Heart left ventricle (tissue), 16 donors: ENCODE data around the gene CREB3L1. TPM values are rescaled to one million over a fixed set of nuclear protein-coding genes. Genes with fewer than 3 reads are reported as not detected.

Source experiments
- ATAC-seq, 4 donors: fragments of 200-7000 bp; cut with Tn5 transposase; one replicate each; pipeline ENCODE4 v1.9.1; 2020 to 2022; ENCODE audit warnings: moderate library complexity in 4 of 4, mild to moderate bottlenecking in 3 of 4, moderate number of reproducible peaks in 1 of 4
- DNase-seq, 5 donors: peaks; one replicate each; pipeline ENCODE4 v3.0.0-alpha.2; 2020
- H3K27ac ChIP-seq, 12 donors: fragments of 200-600 bp; sonication (generic) in 4 of 12; one replicate each; pipeline versions ENCODE4 v1.5.0 to v1.8.0; 2016 to 2022; ENCODE audit warnings: mild to moderate bottlenecking in 2 of 12
- H3K27me3 ChIP-seq, 9 donors: fragments of 200-600 bp; sonication (generic) in 2 of 9; one replicate each; pipeline versions ENCODE4 v1.5.1 to v1.8.0; 2016 to 2022; ENCODE audit warnings: mild to moderate bottlenecking in 3 of 9
- H3K36me3 ChIP-seq, 9 donors: fragments of 200-600 bp; sonication (generic) in 2 of 9; one replicate each; pipeline versions ENCODE4 v1.5.0 to v1.8.0; 2018 to 2022; ENCODE audit warnings: mild to moderate bottlenecking in 2 of 9
- H3K4me1 ChIP-seq, 12 donors: fragments of 200-600 bp; sonication (generic) in 4 of 12; one replicate each; pipeline versions ENCODE4 v1.5.0 to v1.8.0; 2016 to 2022; ENCODE audit warnings: mild to moderate bottlenecking in 3 of 12
- H3K4me3 ChIP-seq, 12 donors: fragments of 200-600 bp; sonication (generic) in 4 of 12; one replicate each; pipeline versions ENCODE4 v1.5.0 to v1.8.0; 2017 to 2022; ENCODE audit warnings: mild to moderate bottlenecking in 9 of 12, moderate library complexity in 4 of 12
- H3K9me3 ChIP-seq, 12 donors: fragments of 200-600 bp; sonication (generic) in 4 of 12; one replicate each; pipeline versions ENCODE4 v1.5.0 to v1.8.0; 2016 to 2022; ENCODE audit warnings: mild to moderate bottlenecking in 1 of 12
- POLR2A ChIP-seq, 2 donors: fragments of 450-650 bp; IDR thresholded peaks; one replicate each; pipeline ENCODE4 v1.6.1; 2017; ENCODE audit warnings: antibody characterized with exemption in 2 of 2, mild to moderate bottlenecking in 2 of 2, moderate library complexity in 2 of 2
- WGBS, 4 donors: extraction: QIAGEN DNeasy Blood & Tissue Kit in 2 of 4; methylation state at CpG; one replicate each; pipeline versions ENCODE4 v1.1.5 to v1.1.7; 2013 to 2018; 5-methylcytosine and 5-hydroxymethylcytosine counted together
- intact Hi-C, 10 donors: fragments of 100-400 bp; cut with DNase I; formaldehyde crosslinking; loops; one replicate each; pipeline versions ENCODE4 v1.11.1 to v1.14.2; 2022
- polyA plus RNA-seq, 2 donors: library from polyadenylated mRNA; stranded (reverse); fragments of 200-250 nt; gene quantifications; one replicate each; pipeline ENCODE4 v1.2.3, GENCODE V29; 2013
- total RNA-seq, 9 donors: library from RNA; depleted of rRNA in 2 of 9; stranded (reverse); fragments of >200 nt in 2 of 9; fragmentation: NEBNext Ultra II Directional in 3 of 9; extraction: Animal tissue kit (Norgen Biotek cat#: 25700) in 3 of 9; gene quantifications; one replicate each; pipeline versions ENCODE4 v1.1.0 to v1.2.4, GENCODE V29; 2016 to 2023
- TF ChIP-seq, protein P1 (sequence below), 12 donors: fragments of 200-600 bp; sonication (generic) in 4 of 12; IDR thresholded peaks; one replicate each; pipeline versions ENCODE4 v1.5.0 to v1.8.0; 2018 to 2022; ENCODE audit warnings: antibody characterized with exemption in 12 of 12, mild to moderate bottlenecking in 5 of 12
- donor health status: ischemic (EF 13 %, LVEDD 7.1; RV severe dilation, severe dysfunction).
- donor health status: healthy with polysubstance abuse.
- donor health status: DM: no; HTN: yes; CAD: no.
- donor health status: DM: no; HTN: no; CAD: no.
- donor health status: ischemic (EF 25% LVEDD 6.9; RV normal size, moderate dysfunction).
- donor health status: ischemic (EF 25% LVEDD 5.7; RV mildly dilated, moderate dysfunction).
- donor health status: healthy.
- donor health status: DM: yes; HTN: yes; CAD: no.
- donor health status: ischemic (EF 35%, LVEDD 5.7; RV mildly dilated, moderate dysfunction).
- donor health status: nonischemic (EF 11% LVEDD 7.7; RV severe dilation, severe dysfunction).
- donor health status: DM: yes; HTN: yes; CAD: no.
- donor health status: PGD.
- donor health status: ischemic (EF 29% LVEDD 5.4; RV normal size, mild dysfunction).
- donor health status: nonischemic (EF 23%, LVEDD 6.1; RV moderate dilation, normal function).

Gene CREB3L1
- total and polyA plus RNA-seq, 11 donors, result 7.4 to 31.9 (median 23.3) TPM

DNA sequence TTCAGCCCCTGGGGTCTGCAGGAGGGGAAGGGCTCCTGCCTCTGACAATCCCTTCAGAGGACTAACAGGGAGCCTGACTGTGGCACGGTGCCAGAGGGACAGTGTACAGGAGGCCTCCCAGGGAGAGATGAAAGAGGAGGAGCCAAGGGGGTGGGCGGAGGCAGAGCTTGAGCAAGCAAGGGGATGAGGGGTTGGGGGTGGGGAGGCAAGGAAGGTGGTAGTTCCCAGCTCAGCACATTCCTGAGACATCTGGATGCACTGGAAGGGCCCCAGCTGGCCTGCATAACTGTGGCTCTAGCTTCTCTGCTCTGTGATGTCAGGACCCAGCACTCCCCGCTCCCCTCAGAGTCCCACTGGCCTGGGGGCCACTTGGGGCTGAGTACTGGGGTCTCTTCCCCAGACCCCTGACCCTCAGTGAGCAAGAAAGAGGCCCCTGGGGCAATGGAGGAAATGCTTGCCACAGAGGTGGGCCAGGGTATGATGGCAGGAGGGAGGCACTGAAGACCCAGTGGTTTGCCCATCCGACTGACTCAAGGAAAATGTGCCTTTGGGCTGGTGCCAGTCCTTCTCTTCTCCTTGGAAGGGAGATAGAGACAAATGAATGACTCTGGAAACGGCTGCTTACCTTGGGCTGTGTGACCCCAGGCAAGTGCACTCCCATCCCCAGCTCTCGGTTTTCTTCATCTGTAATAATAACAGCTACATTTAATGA, 13.3 kb downstream of the CREB3L1 start:
- Histone ChIP-seq H3K4me1 (peaks cover 3 to 45% (median 33%) of the 10 kb centered on the region in 12 donors), H3K9me3 (no peaks in the 10 kb centered on the region), H3K27ac (peak overlapping the region in 2 of 12 donors; percentile 16 to 51), H3K4me3 (no peak overlapping the region), H3K36me3 (no peaks in the 10 kb centered on the region), H3K27me3 (peaks cover 0 to 9% (median 0%) of the 10 kb centered on the region in 9 donors)
- DNase-seq (peak; percentile 50 to 84 (median 77)), ATAC-seq (peak in 3 of 4 donors; percentile 19 to 45 (median 31))
- intact Hi-C loops, result loop anchor here in 1 of 10 donors (10.0 kb wide), 1 partner anchor 166 kb away; the partner anchor contains the start of gene PHF21A
- WGBS, 4 donors, result 68 to 78% (median 73%) methylated on average over 6 of the region's 6 CpGs
- TF ChIP-seq, protein P1, sequence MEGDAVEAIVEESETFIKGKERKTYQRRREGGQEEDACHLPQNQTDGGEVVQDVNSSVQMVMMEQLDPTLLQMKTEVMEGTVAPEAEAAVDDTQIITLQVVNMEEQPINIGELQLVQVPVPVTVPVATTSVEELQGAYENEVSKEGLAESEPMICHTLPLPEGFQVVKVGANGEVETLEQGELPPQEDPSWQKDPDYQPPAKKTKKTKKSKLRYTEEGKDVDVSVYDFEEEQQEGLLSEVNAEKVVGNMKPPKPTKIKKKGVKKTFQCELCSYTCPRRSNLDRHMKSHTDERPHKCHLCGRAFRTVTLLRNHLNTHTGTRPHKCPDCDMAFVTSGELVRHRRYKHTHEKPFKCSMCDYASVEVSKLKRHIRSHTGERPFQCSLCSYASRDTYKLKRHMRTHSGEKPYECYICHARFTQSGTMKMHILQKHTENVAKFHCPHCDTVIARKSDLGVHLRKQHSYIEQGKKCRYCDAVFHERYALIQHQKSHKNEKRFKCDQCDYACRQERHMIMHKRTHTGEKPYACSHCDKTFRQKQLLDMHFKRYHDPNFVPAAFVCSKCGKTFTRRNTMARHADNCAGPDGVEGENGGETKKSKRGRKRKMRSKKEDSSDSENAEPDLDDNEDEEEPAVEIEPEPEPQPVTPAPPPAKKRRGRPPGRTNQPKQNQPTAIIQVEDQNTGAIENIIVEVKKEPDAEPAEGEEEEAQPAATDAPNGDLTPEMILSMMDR (IDR thresholded peaks at IDR 0.05), result no peak
- no peak for TF ChIP-seq POLR2A (IDR thresholded peaks at IDR 0.05)

DNA sequence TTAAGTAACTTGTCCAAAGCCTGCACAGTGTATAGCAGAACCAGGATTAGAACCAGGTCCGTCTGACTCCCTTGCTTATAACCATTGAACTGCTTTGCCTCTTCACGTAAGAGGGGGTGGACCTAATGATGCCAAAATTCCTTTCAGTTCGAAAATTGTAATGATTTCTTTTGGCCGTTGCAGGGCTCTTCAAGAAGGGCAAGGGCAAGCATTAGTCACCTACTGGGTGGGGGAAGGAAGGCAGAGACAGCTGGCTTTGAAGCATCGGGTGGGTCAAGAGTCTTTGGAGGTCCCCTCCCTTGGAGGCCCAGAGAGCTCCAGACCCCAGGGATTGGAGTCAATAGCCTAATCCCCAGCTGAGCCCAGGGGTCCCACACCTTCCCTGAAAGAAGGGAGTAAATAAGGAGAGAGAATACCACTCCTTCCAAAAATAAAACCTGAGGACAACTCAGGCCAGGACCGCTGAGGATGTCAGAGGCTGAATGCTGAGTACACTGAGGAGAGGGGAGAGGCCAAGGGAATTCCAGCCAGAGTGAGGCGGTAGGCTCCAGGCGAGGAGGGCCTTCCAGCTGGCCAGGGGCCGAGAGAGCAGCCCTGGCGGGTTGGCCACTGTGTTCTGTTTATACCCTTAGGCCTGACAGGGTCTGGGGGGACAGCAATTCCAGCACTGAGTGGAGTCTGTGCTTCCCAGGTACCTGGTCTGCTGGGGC, 14.1 kb downstream of the CREB3L1 start:
- Histone ChIP-seq H3K4me3 (no peak overlapping the region), H3K27me3 (peaks cover 0 to 16% (median 0%) of the 10 kb centered on the region in 9 donors), H3K4me1 (peaks cover 0 to 45% (median 34%) of the 10 kb centered on the region in 12 donors), H3K27ac (peak overlapping the region in 3 of 12 donors; percentile 16 to 51 (median 23)), H3K9me3 (no peaks in the 10 kb centered on the region), H3K36me3 (no peaks in the 10 kb centered on the region)
- ATAC-seq, result peak in 2 of 4 donors; percentile 11 to 28
- no peak for TF ChIP-seq POLR2A (IDR thresholded peaks at IDR 0.05)
- TF ChIP-seq, protein P1 (IDR thresholded peaks at IDR 0.05), result no peak
- intact Hi-C loops, result loop anchor here in 1 of 10 donors (10.0 kb wide), 1 partner anchor 167 kb away; the partner anchor contains the start of gene PHF21A
- peak in 2 of 5 donors; percentile 60 to 77 for DNase-seq
- 65 to 76% (median 71%) methylated on average over 10 of the region's 10 CpGs for WGBS, 4 donors

DNA sequence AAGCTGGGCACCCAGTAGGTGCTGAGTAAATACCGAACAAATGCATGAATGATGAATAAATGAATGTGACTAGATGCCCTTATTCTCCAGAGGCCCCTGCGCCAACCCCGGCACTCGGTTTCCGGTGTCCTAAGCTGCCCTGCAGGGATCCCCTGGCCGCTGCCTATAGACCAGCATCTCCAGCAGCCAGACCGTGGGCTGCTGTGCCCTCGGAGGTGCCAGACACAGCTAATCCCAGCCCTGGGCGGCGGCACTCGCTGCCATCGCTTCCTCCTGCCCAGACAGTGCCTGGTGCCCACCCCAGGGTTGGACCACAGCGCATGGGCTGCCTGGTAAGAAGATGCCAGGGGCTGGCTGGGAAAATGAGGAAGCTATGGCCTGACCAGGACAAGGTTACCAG, 15.6 kb downstream of the CREB3L1 start:
- H3K27me3 ChIP-seq, result peaks cover 0 to 25% (median 0%) of the 10 kb centered on the region in 9 donors
- no peak for ATAC-seq
- H3K9me3 ChIP-seq, result no peaks in the 10 kb centered on the region
- no peaks in the 10 kb centered on the region for H3K36me3 ChIP-seq
- no peak overlapping the region for H3K27ac ChIP-seq
- no peak for TF ChIP-seq POLR2A (IDR thresholded peaks at IDR 0.05)
- TF ChIP-seq, protein P1 (IDR thresholded peaks at IDR 0.05), result no peak
- H3K4me3 ChIP-seq, result no peak overlapping the region
- 92 to 96% (median 94%) methylated on average over 8 to 13 of the region's 13 CpGs for WGBS, 4 donors
- intact Hi-C loops, result loop anchor here in 1 of 10 donors (10.0 kb wide), 1 partner anchor 168 kb away; the partner anchor contains the start of gene PHF21A
- no peak for DNase-seq
- peaks cover 0 to 56% (median 43%) of the 10 kb centered on the region in 12 donors for H3K4me1 ChIP-seq
